Measurements from ENCODE around the gene SLC9A3.

DNA sequence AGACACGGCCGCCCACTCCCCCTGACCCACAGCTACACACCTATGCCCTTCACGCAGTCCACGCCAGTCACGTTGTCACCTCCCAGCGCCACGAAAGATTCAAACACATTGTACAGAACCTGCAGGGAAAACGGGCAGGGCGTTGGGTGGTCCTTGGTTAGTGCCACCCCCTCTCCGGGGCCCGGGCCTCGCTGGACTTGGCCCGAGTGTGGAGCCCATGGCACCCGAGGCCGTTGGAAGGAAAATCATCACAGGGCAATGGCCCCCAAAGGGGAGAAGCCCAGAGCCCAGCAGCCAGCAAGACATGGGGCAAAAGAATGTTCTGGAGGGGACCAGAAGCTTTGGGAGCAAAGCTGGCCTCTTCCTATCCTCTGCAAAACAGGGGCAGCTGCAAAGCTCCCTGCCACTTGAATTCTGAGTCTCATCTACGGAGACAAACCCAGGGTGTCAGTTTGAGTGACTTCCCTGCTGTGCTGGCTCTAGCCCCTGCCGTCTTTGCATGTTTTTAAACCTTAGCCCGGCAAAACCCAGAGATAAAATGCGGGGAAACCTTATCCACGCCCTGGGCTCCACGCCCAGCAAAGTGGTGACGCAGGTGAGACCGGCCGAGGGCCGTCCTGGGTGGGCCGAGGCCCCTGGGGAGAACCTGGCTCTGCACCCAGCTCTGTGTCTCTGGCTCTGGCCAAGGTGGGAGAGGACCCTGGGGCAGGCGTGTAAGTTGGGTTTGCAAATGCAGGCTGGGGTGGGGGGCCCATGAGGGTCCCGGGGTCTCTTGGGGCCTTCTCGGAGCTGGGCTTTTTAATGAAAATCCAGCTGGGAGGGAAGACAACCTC, 38.9 kb downstream of the SLC9A3 start:
- TF ChIP-seq, protein P1, sequence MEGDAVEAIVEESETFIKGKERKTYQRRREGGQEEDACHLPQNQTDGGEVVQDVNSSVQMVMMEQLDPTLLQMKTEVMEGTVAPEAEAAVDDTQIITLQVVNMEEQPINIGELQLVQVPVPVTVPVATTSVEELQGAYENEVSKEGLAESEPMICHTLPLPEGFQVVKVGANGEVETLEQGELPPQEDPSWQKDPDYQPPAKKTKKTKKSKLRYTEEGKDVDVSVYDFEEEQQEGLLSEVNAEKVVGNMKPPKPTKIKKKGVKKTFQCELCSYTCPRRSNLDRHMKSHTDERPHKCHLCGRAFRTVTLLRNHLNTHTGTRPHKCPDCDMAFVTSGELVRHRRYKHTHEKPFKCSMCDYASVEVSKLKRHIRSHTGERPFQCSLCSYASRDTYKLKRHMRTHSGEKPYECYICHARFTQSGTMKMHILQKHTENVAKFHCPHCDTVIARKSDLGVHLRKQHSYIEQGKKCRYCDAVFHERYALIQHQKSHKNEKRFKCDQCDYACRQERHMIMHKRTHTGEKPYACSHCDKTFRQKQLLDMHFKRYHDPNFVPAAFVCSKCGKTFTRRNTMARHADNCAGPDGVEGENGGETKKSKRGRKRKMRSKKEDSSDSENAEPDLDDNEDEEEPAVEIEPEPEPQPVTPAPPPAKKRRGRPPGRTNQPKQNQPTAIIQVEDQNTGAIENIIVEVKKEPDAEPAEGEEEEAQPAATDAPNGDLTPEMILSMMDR (IDR thresholded peaks at IDR 0.05) = no peak
- no peak for TF ChIP-seq POLR2A (IDR thresholded peaks at IDR 0.05)
